GM21529 (cell line): Measurements from ENCODE around the gene RAB29.

Experiments used
- ATAC-seq: cut with Tn5 transposase; IDR thresholded peaks from one replicate; pipeline ENCODE4 v1.9.1; 2021; ENCODE audit not compliant: unreplicated experiment

Gene RAB29

DNA sequence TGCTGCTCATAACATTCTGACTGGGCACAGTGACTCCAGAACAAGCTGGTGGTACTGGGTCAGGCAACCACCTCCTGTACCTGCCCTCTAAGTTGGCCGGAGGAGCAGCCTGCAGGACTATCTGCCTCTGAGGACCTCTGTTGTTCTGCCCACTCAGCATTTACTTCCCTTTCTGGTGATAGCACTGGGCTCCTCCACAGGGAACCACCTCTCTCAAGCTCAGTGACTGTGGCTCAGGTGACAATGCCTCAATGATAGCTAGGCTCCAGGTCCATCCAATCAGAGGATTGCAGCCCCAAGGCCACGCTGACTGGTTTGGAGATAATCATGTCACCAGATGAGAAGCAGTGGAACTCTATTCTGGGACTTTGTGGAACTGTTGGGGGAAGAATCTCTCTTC lies 21.9 kb upstream of the RAB29 start:
- ATAC-seq, result no peak

GRCh38 chr1:205794011-205794730 lies 18.9 kb upstream of the RAB29 start:
- ATAC-seq, result no peak

GRCh38 chr1:205792961-205793673 lies 17.8 kb upstream of the RAB29 start:
- ATAC-seq, result peak; percentile 10

- peak; percentile 60 for ATAC-seq
These were observed 17.2 kb upstream of the RAB29 start for GRCh38 chr1:205792481-205792881.

GRCh38 chr1:205791568-205792180 lies 16.4 kb upstream of the RAB29 start:
- ATAC-seq, result no peak

GRCh38 chr1:205787287-205787916 lies 12.1 kb upstream of the RAB29 start:
- no peak for ATAC-seq

GRCh38 chr1:205786601-205787000 lies 11.3 kb upstream of the RAB29 start:
- no peak for ATAC-seq

GRCh38 chr1:205785446-205785845 lies 10.2 kb upstream of the RAB29 start:
- no peak for ATAC-seq

DNA sequence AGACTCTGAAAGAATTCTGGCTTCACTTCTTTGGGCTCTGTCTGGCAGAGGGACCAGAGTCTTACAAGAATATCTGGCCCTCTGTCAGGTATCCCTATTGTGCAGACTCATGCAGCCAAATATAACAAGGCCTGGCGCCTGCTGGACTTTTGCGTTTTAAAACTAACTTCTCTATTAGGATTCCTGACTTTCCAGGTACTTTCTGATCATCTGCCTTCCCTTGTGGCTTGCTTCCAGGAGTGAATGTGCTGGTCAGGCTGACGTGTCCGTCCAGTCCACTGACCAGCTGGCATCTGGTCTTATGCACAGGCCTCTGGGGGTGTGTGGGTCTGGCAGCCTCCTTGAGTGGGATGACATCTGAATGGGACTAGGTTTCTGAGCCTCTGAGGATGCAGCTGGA lies 8.6 kb upstream of the RAB29 start:
- no peak for ATAC-seq

GRCh38 chr1:205783433-205783795 lies 8.1 kb upstream of the RAB29 start:
- ATAC-seq, result no peak

DNA sequence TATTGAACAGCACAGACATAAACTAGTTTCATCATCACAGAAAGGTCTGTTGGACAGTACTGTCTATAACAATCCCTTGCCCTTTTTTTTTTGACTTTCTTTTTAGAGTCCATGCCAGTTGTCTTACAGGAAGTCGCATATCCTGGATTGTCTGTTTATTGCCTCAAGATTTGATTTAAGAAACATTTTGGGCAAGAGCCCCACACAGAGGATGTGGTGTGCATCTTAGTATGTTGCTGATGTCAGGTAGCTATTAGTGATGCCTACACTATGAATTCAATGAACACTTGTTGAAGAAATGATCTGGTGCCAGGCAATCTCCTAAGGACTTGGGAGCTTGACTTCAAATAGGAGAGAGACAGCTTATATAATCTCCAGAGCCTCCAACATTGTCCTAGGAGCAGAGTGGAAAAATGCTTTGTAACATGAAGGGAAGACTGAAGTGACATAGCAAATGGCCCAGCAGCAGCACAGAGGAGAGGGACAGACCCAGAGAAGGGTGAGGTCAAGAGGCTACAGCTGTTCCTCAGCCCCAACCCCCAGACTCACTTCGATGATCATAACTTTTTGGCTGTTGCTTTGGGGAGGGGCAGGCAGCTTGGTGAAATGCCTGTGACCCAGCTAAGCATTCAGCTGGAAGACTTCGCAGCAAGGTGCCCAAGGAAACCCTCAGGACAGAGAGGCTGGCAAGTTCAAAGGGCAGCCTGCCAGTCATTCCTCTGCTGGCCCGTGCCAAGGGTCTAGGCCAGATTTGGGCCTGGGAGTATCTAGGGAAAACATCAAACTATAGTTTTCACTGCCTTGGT lies 7.5 kb upstream of the RAB29 start:
- no peak for ATAC-seq

DNA sequence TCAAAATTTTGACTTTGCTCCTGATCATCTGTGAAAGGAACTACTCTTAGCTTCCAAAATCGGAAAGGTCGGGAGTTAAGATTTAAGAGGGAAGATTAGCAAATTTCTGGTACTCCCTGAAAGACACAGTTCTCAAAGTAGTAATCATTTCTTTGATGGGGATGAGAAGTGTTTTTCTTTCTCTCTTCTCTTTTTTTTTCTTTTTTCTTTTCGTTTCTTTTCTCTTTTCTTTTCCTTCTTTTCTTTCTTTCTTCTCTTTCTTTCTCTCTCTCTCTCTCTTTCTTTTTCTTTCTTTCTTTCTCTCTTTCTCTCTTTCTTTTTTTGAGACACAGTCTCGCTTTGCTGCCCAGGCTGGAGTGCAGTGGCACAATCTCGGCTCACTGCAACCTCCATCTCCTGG lies 5.1 kb upstream of the RAB29 start:
- no peak for ATAC-seq

GRCh38 chr1:205777994-205778393 lies 2.7 kb upstream of the RAB29 start:
- no peak for ATAC-seq

GRCh38 chr1:205775717-205776056 lies 405 bp upstream of the RAB29 start:
- ATAC-seq, result no peak

- ATAC-seq, result no peak
These were observed 876 bp downstream of the RAB29 start for GRCh38 chr1:205774198-205775014.

DNA sequence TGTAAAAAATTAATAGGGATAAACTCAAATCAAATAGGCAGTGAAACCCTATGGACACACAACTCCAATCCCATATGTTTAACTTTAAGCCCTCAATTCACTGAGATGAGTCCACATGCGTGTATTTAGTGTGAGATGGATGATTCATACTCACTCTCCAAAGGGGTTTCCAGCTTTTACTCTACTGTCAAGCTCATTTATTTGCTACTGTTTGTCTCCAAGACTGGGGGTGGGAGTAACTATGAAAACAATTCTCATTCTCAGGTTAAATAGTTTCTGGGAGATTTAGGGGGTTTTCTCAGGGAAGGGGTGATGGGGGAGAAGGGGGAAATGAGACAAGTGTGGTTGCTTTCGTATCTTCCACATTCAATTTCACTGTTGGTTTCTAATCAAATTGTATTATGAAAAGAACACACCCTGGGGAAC lies 2.7 kb downstream of the RAB29 start:
- ATAC-seq, result no peak

DNA sequence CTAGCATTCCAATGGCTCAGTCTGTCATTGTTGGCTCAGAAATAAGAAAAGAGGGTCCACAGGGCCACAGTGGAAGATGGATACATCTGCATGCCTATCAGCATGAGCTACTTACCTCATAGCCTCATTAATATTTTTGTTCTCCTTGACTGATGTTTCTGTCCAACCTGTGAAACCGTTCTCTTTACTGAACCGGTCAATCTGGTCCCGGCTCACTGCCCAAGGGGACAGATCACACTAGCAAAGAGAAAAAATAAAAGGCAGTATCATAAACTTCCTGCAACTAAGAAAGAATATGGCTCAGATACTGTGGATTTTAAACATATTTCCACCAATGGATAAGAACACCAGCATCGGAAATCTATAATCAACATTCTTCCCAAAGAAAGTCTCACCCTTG lies 4.7 kb downstream of the RAB29 start:
- no peak for ATAC-seq

- no peak for ATAC-seq
These were observed 5.5 kb downstream of the RAB29 start for GRCh38 chr1:205769641-205770365.

DNA sequence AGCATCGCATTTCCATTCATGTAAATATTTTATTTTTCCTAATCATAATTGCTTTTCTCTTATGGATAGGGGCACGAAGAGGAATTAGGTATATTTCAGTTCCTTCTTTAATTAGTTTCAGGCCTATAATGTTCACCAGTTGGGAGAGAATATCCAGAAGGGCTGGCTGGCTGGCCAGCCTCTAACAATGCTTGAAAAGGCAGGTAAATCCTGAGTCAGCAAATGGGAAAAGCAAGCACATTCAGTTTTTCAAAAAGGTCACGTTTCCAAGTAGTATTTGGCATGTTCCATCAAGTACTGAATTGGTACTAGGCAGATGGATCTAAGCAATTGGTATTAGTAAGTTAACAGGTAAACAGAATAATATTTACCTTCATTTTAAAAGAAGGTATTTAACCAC lies 8.0 kb downstream of the RAB29 start:
- no peak for ATAC-seq

DNA sequence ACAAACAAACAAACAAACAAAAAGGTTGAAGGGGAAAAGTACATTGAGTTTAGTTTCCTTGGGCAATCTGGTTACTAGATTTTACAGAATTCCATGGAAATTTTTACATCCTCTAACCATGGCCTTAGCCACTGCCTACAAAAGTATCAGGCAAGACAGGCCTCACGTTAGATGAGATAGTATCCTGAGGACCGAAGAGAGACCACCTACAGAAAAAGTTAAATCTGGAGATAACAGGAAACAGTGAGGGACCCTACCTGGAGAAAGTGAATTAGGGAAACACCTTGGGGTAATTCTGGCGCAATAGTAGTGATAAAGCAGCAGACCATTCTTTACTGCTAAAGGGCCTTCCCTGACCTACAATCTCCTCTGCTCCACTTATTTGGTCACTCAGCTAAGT lies 8.7 kb downstream of the RAB29 start:
- ATAC-seq, result no peak
